Suprapubic skin (tissue), 4 donors: ENCODE measurements around the gene TRIM4. TPM values are rescaled to one million over a fixed set of nuclear protein-coding genes. Genes with fewer than 3 reads are reported as not detected.

ENCODE experiments used
- DNase-seq, 2 donors: peaks; one replicate each; pipeline ENCODE4 v3.0.0-alpha.2; 2019; ENCODE audit warnings: low spot score in 2 of 2
- H3K27ac ChIP-seq: fragments of 200-600 bp; sonication (generic); one replicate; pipeline ENCODE4 v1.5.1; 2019
- H3K27me3 ChIP-seq: fragments of 200-600 bp; sonication (generic); one replicate; pipeline ENCODE4 v1.5.1; 2019
- H3K36me3 ChIP-seq: fragments of 200-600 bp; sonication (generic); one replicate; pipeline ENCODE4 v1.5.1; 2019
- H3K4me1 ChIP-seq: fragments of 200-600 bp; sonication (generic); one replicate; pipeline ENCODE4 v1.5.1; 2019
- H3K4me3 ChIP-seq: fragments of 200-600 bp; sonication (generic); one replicate; pipeline ENCODE4 v1.5.1; 2019; ENCODE audit warnings: mild to moderate bottlenecking
- H3K9me3 ChIP-seq: fragments of 200-600 bp; sonication (generic); one replicate; pipeline ENCODE4 v1.5.1; 2019
- EP300 ChIP-seq: sonication (generic); formaldehyde crosslinking; IDR thresholded peaks from one replicate; pipeline ENCODE4 v1.6.1; 2017; ENCODE audit warnings: antibody characterized with exemption
- POLR2A ChIP-seq, 2 donors: fragments of 450-650 bp; IDR thresholded peaks; one replicate each; pipeline ENCODE4 v1.6.1; 2017; ENCODE audit warnings: antibody characterized with exemption in 2 of 2, mild to moderate bottlenecking in 2 of 2, moderate library complexity in 2 of 2
- POLR2AphosphoS5 ChIP-seq, 3 donors: sonication (generic); formaldehyde crosslinking; IDR thresholded peaks; one replicate each; pipeline ENCODE4 v1.6.1; 2017; ENCODE audit warnings: antibody characterized with exemption in 3 of 3
- WGBS: methylation state at CpG from one replicate; pipeline ENCODE4 v1.1.5; 2018; 5-methylcytosine and 5-hydroxymethylcytosine counted together
- total RNA-seq, 4 donors: library from RNA; depleted of rRNA; stranded (reverse); fragments of >200 nt; gene quantifications; one replicate each; pipeline ENCODE4 v1.1.0, GENCODE V29; 2016
- TF ChIP-seq, protein P1 (sequence below), 2 donors: fragments of 200-600 bp in 1 of 2; fragments of 450-650 bp in 1 of 2; sonication (generic) in 1 of 2; IDR thresholded peaks; one replicate each; pipeline ENCODE4 v1.5.1; 2016 to 2019; ENCODE audit warnings: antibody characterized with exemption in 2 of 2, mild to moderate bottlenecking in 1 of 2, moderate library complexity in 1 of 2

The TRIM4 gene
- total RNA-seq, 4 donors from 2014 or later, result 40.2 to 56.7 (median 50.8) TPM

DNA sequence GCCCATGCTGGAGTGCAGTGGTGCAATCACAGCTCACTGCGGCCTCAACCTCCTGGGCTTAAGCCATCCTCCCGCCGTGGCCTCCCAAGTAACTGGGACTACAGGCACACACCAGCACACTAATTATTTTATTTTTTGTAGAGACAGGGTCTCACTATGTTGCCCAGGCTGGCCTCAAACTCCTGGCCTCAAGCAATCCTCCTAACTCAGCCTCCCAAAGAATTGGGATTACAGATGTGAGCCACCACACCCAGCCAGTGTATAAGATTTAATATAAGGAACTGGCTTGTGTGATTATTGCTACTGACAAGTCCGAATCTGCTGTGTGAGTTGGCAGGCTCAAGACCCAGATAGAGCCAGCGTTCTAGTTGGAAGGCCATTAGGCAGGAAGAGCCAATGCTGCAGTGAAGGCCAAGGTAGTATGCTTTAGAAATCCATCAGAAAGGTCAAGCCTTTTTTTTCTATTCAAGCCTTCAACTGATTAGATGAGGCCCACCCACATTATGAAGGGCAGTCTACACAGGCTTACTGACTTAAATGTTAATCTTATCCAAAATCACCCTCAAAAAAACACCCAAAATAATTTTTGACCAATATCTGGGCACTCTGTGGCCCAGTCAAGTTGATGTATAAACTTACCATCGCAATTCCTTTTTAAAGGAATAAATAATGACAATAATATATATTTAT lies 19.4 kb downstream of the TRIM4 start:
- TF ChIP-seq EP300 (no peak), POLR2AphosphoS5 (IDR thresholded peaks at IDR 0.05) (no peak), POLR2A (IDR thresholded peaks at IDR 0.05) (no peak)
- TF ChIP-seq, protein P1, sequence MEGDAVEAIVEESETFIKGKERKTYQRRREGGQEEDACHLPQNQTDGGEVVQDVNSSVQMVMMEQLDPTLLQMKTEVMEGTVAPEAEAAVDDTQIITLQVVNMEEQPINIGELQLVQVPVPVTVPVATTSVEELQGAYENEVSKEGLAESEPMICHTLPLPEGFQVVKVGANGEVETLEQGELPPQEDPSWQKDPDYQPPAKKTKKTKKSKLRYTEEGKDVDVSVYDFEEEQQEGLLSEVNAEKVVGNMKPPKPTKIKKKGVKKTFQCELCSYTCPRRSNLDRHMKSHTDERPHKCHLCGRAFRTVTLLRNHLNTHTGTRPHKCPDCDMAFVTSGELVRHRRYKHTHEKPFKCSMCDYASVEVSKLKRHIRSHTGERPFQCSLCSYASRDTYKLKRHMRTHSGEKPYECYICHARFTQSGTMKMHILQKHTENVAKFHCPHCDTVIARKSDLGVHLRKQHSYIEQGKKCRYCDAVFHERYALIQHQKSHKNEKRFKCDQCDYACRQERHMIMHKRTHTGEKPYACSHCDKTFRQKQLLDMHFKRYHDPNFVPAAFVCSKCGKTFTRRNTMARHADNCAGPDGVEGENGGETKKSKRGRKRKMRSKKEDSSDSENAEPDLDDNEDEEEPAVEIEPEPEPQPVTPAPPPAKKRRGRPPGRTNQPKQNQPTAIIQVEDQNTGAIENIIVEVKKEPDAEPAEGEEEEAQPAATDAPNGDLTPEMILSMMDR (IDR thresholded peaks at IDR 0.05), result no peak
- Histone ChIP-seq H3K27ac (no peak overlapping the region), H3K27me3 (no peaks in the 10 kb centered on the region), H3K36me3 (peaks cover 55% of the 10 kb centered on the region), H3K9me3 (no peaks in the 10 kb centered on the region), H3K4me3 (no peak overlapping the region), H3K4me1 (peaks cover 4% of the 10 kb centered on the region)
- WGBS, result 91% methylated on average over 6 of the region's 6 CpGs
- DNase-seq, result no peak

DNA sequence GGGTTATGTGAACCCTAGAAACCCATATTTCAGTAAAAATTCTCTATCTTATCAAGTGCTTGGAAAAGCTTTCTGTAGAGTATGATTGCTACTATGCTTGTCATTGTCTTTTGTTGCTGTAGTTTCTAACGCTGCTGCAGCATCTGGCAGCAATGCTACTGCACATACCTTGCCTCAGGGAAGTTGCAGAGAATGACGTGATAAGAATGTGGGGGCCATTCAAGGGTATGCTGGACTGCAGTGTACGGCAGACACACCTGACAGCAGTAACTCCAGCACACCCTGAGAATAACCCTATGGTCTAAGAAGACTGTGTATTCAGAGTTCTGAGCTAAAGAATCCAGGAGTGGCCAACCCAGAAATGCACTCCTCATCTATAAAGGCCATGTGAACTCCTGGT lies 20.5 kb downstream of the TRIM4 start:
- H3K36me3 ChIP-seq, result peaks cover 49% of the 10 kb centered on the region
- 14% methylated on average over 3 of the region's 3 CpGs for WGBS
- no peaks in the 10 kb centered on the region for H3K9me3 ChIP-seq
- no peaks in the 10 kb centered on the region for H3K27me3 ChIP-seq
- no peak overlapping the region for H3K27ac ChIP-seq
- no peak overlapping the region for H3K4me3 ChIP-seq
- DNase-seq, result no peak
- H3K4me1 ChIP-seq, result peaks cover 4% of the 10 kb centered on the region
- no peak for TF ChIP-seq POLR2A (IDR thresholded peaks at IDR 0.05)
- no peak for TF ChIP-seq POLR2AphosphoS5 (IDR thresholded peaks at IDR 0.05)
- TF ChIP-seq, protein P1 (IDR thresholded peaks at IDR 0.05), result no peak
- no peak for TF ChIP-seq EP300

DNA sequence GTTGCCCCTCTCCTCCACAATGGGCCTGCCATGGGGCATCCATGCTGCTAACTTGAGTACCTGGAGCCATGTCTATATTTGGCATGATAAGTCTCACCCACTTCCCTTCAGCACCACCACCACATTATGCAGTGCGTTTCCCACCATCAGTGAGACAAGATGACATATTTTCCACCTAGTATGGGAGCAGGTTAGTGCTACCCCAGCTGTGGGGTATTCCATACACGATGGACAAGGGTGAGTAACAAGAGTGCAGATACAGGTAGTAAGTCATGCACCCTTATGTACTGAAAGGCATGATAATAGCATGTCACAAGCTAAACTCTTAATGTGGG lies 21.3 kb downstream of the TRIM4 start:
- DNase-seq, result no peak
- peaks cover 41% of the 10 kb centered on the region for H3K36me3 ChIP-seq

DNA sequence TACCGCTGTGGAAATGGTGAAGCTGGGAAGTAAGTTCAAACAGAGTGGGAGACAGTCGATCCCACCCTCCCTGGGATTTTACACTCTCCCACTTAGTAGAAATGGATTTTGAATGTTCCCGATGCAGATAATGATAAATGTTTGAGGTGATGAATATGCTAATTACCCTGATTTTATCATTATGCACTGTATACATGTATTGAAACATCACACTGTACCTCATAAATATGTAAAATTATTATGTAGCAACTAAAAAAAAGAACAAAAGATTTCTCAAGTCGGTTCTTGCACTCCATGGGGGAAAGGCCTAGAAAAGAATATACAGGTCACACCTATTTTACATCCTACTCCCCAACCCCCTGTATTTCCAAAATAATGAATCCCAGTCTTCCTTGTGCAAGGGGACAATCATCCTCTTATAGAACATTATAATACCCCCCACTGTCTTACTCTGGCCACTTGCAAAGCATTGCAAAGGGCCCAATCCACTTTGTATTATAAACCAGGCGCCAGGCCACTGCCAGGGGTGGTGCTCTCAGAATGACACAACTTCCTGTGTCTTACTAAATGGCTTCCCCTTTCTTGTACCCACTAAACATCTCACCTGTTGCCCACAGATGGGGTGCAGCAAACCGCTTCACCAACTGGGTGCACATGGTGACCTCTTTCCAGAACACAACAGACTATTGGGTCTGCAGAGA lies 21.9 kb downstream of the TRIM4 start:
- peaks cover 4% of the 10 kb centered on the region for H3K4me1 ChIP-seq
- 82% methylated on average over 6 of the region's 6 CpGs for WGBS
- TF ChIP-seq EP300, result no peak
- TF ChIP-seq, protein P1 (IDR thresholded peaks at IDR 0.05), result no peak
- no peak for TF ChIP-seq POLR2A (IDR thresholded peaks at IDR 0.05)
- no peaks in the 10 kb centered on the region for H3K27me3 ChIP-seq
- no peak for DNase-seq
- no peaks in the 10 kb centered on the region for H3K9me3 ChIP-seq
- H3K4me3 ChIP-seq, result no peak overlapping the region
- H3K27ac ChIP-seq, result no peak overlapping the region
- peaks cover 40% of the 10 kb centered on the region for H3K36me3 ChIP-seq

More for the DNA sequence above, 21.3 kb downstream of the TRIM4 start:
- Histone ChIP-seq H3K27ac (no peak overlapping the region), H3K9me3 (no peaks in the 10 kb centered on the region), H3K27me3 (no peaks in the 10 kb centered on the region), H3K4me1 (peaks cover 4% of the 10 kb centered on the region), H3K4me3 (no peak overlapping the region)
- WGBS, result 78% methylated on average over 2 of the region's 2 CpGs
- TF ChIP-seq EP300 (no peak), POLR2AphosphoS5 (IDR thresholded peaks at IDR 0.05) (no peak), POLR2A (IDR thresholded peaks at IDR 0.05) (no peak)
- TF ChIP-seq, protein P1 (IDR thresholded peaks at IDR 0.05), result no peak

DNA sequence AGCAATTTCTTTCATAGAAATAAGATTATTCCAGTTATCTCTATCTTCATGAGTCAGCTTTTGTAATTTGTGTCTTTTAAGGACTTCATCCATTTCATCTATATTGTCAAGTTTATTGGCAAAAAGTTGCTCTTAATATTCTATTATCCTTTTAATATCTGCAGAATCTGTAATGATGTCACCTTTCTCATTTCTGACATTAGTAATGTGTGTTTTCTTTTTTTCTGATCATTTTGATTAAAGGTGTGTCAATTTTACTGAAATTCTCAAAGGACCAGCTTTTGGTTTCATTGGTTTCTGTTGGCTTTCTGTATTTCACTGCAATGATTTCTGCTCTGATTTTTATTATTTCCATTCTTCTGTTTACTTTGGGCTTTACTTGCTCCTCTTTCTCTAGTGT lies 24.6 kb downstream of the TRIM4 start:
- TF ChIP-seq EP300 (no peak), POLR2AphosphoS5 (IDR thresholded peaks at IDR 0.05) (no peak)
- TF ChIP-seq, protein P1 (IDR thresholded peaks at IDR 0.05), result no peak
- Histone ChIP-seq H3K4me1 (peaks cover 4% of the 10 kb centered on the region), H3K27me3 (no peaks in the 10 kb centered on the region), H3K27ac (no peak overlapping the region), H3K4me3 (no peak overlapping the region), H3K36me3 (peaks cover 37% of the 10 kb centered on the region), H3K9me3 (no peaks in the 10 kb centered on the region)
- no peak for DNase-seq
